ENCODE results near the gene MARCHF11. TPM values are rescaled to one million over a fixed set of nuclear protein-coding genes. Genes with fewer than 3 reads are reported as not detected.

The MARCHF11 gene
- total and polyA plus RNA-seq, 2 donors (not counting 1 experiment from before 2014, with no cell fraction given) = not detected

GRCh38 chr5:16043349-16043965 is 136.1 kb downstream of the MARCHF11 start:
- no peak for ATAC-seq (ENCODE audit: low read depth)
- Histone ChIP-seq H3K27ac (ENCODE audit: low read length in 2 of 2) (no peak overlapping the region), H3K9me3 (ENCODE audit: control extremely low read depth in 1 of 3, control insufficient read depth in 2 of 3, insufficient read depth in 1 of 3, low read length in 2 of 3) (peaks cover 0 to 5% (median 0%) of the 10 kb centered on the region in 3 donors), H3K9ac (ENCODE audit: low read length) (no peak overlapping the region), H3K4me1 (ENCODE audit: control insufficient read depth in 2 of 2, insufficient read depth in 2 of 2, low read length in 2 of 2) (no peaks in the 10 kb centered on the region), H2AFZ (ENCODE audit: insufficient read depth, low read depth, low read length, poor library complexity, severe bottlenecking) (no peak overlapping the region), H4K20me1 (ENCODE audit: control insufficient read depth, insufficient read depth, low read length, poor library complexity, severe bottlenecking) (no peaks in the 10 kb centered on the region), H3K36me3 (replicated peaks in 1 of 2; ENCODE audit: control extremely low read depth in 1 of 2, control insufficient read depth in 1 of 2, extremely low read depth in 1 of 2, insufficient read depth in 2 of 2, low read length in 1 of 2) (no peaks in the 10 kb centered on the region), H3K4me2 (replicated peaks; ENCODE audit: low read depth, low read length, poor library complexity, severe bottlenecking) (no peak overlapping the region), H3K4me3 (ENCODE audit: control extremely low read depth in 1 of 5, extremely low read depth in 1 of 5, insufficient read depth in 1 of 5, low read depth in 2 of 5, low read length in 4 of 5) (no peak overlapping the region), H3K27me3 (replicated peaks in 1 of 4; ENCODE audit: control extremely low read depth in 1 of 4, control insufficient read depth in 3 of 4, insufficient read depth in 4 of 4, low read length in 3 of 4) (no peaks in the 10 kb centered on the region), H3K79me2 (ENCODE audit: control insufficient read depth, insufficient read depth, low read length) (no peaks in the 10 kb centered on the region)
- H3K27me3 Mint-ChIP-seq = no peaks in the 10 kb centered on the region
- no peak overlapping the region for H3K4me3 Mint-ChIP-seq
- no peak overlapping the region for H3K27ac Mint-ChIP-seq
- TF ChIP-seq CTCF (IDR thresholded peaks at IDR 0.05) = no peak
- TF ChIP-seq EZH2 (IDR thresholded peaks at IDR 0.05; ENCODE audit: borderline replicate concordance, insufficient read depth, low read depth, low read length, poor library complexity, severe bottlenecking) = no peak
- WGBS (ENCODE audit: insufficient coverage) = no CpG with 5 or more reads among the region's 5 CpGs
- ChIA-PET CTCF (no interaction called here), POLR2A (no interaction called here)
- DNase-seq = no peak
- H3K4me1 Mint-ChIP-seq = no peaks in the 10 kb centered on the region
- intact Hi-C loops (cut with micrococcal nuclease) = no loop called here
- peaks cover 6% of the 10 kb centered on the region for H3K9me3 Mint-ChIP-seq (ENCODE audit: insufficient read depth)

- no peak overlapping the region for H3K27ac ChIP-seq (ENCODE audit: low read length in 2 of 2)
- H3K4me3 ChIP-seq (ENCODE audit: control extremely low read depth in 1 of 5, extremely low read depth in 1 of 5, insufficient read depth in 1 of 5, low read depth in 2 of 5, low read length in 4 of 5) = no peak overlapping the region
- H3K9me3 ChIP-seq (ENCODE audit: control extremely low read depth in 1 of 3, control insufficient read depth in 2 of 3, insufficient read depth in 1 of 3, low read length in 2 of 3) = peaks cover 0 to 3% (median 0%) of the 10 kb centered on the region in 3 donors
- intact Hi-C loops (cut with micrococcal nuclease) = no loop called here
- no peaks in the 10 kb centered on the region for H3K4me1 ChIP-seq (ENCODE audit: control insufficient read depth in 2 of 2, insufficient read depth in 2 of 2, low read length in 2 of 2)
- CTCF ChIA-PET = interaction anchor here (1.0 kb wide), 1 partner anchor 14 kb away, joined by 3 read pairs; no protein-coding TSS in a partner anchor
- ATAC-seq (ENCODE audit: low read depth) (no peak), DNase-seq (no peak)
- Mint-ChIP-seq H3K4me3 (no peak overlapping the region), H3K27ac (no peak overlapping the region), H3K27me3 (no peaks in the 10 kb centered on the region), H3K4me1 (no peaks in the 10 kb centered on the region), H3K9me3 (ENCODE audit: insufficient read depth) (peaks cover 4% of the 10 kb centered on the region)
- TF ChIP-seq EZH2 (IDR thresholded peaks at IDR 0.05; ENCODE audit: borderline replicate concordance, insufficient read depth, low read depth, low read length, poor library complexity, severe bottlenecking) = no peak
- TF ChIP-seq CTCF (IDR thresholded peaks at IDR 0.05) = no peak
- WGBS (ENCODE audit: insufficient coverage) = 88% methylated on average over 4 of the region's 8 CpGs
- POLR2A ChIA-PET = no interaction called here
- H3K4me2 ChIP-seq (replicated peaks; ENCODE audit: low read depth, low read length, poor library complexity, severe bottlenecking) = no peak overlapping the region
- H3K27me3 ChIP-seq (replicated peaks in 1 of 4; ENCODE audit: control extremely low read depth in 1 of 4, control insufficient read depth in 3 of 4, insufficient read depth in 4 of 4, low read length in 3 of 4) = no peaks in the 10 kb centered on the region
- no peaks in the 10 kb centered on the region for H3K36me3 ChIP-seq (replicated peaks in 1 of 2; ENCODE audit: control extremely low read depth in 1 of 2, control insufficient read depth in 1 of 2, extremely low read depth in 1 of 2, insufficient read depth in 2 of 2, low read length in 1 of 2)
- no peaks in the 10 kb centered on the region for H4K20me1 ChIP-seq (ENCODE audit: control insufficient read depth, insufficient read depth, low read length, poor library complexity, severe bottlenecking)
- H3K9ac ChIP-seq (ENCODE audit: low read length) = no peak overlapping the region
- no peak overlapping the region for H2AFZ ChIP-seq (ENCODE audit: insufficient read depth, low read depth, low read length, poor library complexity, severe bottlenecking)
- H3K79me2 ChIP-seq (ENCODE audit: control insufficient read depth, insufficient read depth, low read length) = no peaks in the 10 kb centered on the region
Measured at GRCh38 chr5:16037121-16037845, 142.3 kb downstream of the MARCHF11 start.
